ENCODE results near the gene MOB3A.

Gene MOB3A

DNA sequence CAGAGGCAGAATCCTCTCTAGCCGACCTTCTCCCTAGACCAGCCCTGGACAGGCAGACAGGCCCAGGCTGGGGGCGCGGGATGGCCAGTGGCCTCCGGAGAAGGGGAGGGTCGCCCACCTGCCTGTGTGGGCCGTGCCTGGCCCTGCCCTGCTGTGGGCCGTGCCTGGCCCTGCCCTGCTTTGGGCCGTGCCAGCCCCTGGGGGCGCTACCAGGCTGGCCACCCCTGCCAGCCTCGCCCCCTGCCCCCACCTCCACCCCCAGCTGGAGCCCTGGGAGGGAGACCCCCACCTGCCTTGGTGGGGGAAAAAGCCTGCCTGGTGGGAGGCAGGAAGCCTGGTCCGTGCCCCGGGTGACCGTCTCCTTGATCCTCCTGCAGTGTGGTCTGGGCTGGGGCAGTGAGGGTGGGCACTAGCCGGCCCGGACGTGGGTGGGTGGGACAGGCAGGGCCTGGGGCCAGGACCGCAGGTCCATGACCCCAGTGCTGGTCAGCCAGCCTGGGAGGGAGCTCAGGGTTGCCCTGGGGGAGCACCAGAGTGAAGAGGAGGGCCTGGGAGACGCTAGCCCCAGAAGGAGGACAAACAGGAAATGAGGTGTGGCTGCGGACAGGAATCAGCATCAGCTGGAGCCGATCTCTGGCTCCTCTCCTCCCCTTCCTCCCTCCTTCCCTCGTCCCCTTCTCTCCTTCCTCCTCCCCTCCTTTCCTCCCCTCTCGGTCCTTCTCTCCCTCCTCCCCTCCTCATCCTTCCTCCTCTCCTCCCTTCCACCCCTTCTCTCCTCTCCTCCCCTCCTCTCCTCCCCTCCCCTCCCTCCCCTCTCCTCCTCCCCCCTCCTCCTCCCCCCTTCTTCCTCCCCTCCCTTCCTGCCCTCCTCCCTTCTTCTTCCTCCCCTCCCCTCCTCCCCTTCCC lies 39.9 kb downstream of the MOB3A start:
- no peak for DNase-seq

DNA sequence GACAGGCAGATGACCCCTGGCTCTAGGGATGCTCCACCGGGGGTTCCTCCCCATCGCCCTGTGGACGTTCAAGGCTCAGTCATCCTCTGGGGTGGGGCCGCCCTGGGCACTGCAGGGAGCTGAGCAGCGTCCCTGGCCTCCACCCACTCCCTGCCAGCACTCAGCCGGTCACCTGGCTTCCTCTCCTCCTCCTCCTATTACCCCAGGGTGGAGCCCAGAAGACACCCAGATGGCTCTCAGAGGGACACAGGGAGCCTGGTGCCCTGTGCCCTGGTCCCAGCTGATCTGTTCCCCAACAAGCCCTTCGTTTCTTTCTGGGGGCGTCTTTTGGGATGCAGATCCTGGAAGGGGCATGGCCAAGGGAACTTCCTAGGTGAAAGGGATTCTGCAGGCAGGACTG lies 41.4 kb downstream of the MOB3A start:
- DNase-seq = no peak

DNA sequence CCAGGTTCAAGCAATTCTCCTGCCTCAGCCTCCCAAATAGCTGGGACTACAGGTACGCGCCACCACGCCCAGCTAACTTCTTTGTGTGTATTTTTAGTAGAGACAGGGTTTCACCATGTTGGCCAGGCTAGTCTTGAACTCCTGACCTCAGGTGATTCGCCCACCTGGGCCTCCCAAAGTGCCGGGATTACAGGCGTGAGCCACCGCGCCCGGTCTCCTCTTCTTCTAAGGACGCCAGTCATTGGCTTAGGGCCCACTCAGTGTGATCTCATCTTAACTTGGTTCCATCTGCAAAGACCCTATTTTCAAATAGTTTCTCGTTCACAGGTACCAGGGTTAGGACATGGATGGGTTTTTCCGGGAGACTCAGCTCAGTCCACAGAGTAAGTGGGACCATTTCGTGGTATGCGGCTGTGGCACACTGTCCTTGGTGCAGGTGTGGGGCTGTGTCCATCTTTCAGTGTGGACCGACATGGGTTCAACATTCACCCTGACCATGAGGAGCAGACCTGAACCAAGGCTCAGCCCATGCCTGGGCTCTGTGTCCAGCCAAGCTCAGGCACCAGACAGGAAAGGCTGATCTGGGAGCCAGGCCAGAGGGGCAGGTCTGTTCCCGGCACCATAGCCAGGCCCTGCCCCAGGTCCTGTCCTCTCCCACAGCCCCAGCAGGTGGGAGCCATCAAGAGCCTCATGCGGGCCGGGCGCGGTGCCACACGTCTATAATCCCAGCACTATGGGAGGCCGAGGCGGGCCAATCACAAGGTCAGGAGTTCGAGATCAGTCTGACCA lies 42.3 kb downstream of the MOB3A start:
- DNase-seq = no peak

DNA sequence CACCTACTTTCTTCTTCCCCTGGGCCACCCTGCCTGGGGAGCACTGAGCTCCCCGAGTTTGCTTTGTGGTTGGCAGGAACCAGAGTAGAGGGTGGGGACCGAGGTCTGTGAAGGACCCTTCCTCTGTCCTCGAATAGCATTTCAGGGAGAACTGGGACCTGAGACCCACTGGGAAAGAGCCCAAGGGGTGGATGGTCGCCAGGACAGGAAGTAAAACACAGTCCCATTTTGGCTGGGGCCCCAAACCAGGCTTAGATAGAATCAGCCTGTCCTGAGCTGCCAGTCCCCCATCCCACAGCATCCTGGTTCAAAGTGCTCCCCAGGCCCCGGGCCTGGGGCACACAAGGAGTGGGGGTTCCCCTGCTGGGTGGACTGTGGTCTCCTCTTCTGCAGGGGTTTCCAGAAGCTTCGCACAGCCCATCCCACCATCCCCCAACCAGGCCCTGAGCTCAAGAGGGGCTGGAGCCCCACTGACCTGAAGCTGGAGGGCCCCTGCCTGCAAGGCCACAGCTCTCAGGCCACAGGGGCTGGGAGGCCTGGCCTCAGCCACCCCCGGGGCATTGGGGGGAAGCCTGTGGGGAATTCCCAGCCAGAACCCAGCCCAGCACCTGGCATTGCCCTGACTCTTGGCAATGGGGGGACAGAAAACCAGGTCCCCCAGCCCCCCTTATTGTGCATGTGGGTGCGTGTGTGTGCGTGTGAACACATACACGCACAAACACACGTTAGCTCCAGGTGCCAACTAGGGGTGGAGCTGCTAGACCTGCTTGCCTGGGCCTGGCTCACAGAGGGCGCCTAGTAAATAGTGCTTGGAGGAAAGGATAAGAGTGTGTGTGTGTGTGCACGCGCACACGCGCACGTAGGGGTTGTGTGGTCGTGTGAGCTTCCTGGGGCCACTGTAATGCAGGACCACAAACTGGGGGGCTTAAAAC lies 44.1 kb downstream of the MOB3A start:
- no peak for DNase-seq

DNA sequence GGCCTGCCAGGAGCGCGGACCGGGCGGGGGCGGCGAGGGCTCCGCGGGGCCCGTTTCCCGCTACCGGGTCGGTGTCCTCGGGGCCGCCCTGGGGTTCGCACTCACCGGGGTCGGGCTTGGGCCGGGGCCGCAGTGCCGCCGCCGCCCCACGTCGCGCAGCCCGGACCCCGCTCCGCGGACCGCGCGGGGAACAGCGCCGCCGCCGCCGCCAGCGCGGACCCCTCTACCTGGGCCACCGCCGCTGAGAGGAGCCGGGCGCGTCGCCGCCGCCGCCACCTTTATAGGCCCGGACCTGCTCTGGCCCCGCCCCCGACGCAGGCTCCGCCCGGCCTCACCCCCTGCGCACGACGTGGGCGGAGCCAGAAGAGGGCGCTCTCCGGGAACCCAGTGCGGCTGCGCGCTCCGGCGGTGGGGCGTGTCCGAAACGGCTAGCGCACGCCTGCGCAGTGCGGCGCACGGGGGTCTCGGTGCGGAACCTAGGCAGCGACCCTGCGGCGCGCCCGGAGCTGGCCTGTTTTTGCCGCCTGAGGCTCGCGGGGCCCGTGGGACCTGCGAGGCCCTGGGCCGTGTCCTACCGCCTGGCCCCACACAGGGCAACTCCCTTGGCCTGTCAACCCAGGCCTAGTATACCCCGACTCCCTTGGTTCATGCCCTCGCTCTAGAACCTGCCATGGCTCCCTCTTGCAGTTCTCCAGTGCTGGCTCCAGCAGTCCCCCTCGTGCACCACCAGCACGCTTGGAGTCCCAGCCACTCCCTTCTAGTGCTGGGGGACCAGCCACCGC lies 44.9 kb downstream of the MOB3A start, which contains the start of gene MKNK2:
Gene MKNK2 (minus strand): TSS at position 254 of the 782 bp plus-strand sequence. CDS start 393 bp downstream, outside the sequence.
- peak; percentile 95 for DNase-seq

DNA sequence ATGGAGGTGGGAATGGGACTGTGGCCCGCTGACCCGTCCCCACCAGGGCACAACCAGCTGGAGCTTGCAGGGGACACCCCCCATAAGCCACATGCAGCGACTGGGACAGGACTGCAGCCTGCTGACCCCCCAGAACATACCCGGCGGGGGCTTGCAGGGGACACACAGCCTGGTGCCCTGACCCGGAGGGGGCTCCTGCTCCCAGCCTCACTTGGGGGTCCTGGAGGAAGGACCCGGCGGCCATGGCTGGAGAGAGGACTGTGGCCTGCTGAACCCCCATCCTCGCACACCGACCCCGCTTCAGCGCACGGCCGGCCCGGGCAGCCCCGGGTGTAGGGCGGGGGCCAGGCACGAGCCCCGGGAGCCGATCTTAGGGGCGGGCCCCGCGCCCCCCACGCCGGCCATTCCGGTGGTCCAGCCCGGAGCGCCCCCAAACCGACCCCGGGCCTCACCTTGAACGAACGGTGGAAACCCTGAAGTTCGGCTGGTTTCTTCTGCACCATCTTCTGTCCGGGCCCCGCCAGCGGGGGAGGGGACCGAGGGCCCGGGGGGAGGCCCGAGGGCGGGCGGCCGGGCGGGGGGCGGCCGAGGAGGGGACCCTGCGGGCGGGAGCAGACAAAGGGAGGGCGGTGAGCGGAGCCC lies 45.7 kb downstream of the MOB3A start:
- DNase-seq = no peak

DNA sequence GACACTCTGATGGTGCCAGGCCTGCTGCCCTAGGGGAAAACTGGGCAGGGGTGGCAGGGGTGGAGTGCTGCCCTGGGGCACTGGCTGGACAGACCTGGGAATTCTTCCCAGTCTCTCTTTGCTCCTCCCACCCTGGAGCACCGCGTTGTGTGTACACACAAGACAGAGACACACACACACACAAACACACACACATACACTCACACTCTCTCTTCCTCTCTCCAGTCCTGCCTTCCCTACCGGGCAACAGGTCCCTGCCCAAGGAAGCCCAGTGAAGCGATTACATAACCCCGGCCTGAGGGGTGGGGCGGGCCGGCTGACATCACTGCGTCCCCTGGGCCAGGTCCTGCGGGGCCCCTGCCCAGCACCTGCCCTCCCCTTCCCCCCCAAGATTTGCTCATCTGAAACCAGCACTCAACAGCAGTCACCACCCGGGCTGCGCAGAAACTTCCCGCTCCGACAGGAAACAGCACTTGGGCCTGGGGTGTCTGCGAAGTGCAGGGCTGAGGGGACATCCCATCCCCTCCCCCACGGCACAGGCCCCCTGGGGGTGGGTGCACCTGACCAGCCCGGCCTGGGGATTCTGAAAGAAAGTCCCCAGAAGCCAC lies 46.3 kb downstream of the MOB3A start:
- DNase-seq = no peak

DNA sequence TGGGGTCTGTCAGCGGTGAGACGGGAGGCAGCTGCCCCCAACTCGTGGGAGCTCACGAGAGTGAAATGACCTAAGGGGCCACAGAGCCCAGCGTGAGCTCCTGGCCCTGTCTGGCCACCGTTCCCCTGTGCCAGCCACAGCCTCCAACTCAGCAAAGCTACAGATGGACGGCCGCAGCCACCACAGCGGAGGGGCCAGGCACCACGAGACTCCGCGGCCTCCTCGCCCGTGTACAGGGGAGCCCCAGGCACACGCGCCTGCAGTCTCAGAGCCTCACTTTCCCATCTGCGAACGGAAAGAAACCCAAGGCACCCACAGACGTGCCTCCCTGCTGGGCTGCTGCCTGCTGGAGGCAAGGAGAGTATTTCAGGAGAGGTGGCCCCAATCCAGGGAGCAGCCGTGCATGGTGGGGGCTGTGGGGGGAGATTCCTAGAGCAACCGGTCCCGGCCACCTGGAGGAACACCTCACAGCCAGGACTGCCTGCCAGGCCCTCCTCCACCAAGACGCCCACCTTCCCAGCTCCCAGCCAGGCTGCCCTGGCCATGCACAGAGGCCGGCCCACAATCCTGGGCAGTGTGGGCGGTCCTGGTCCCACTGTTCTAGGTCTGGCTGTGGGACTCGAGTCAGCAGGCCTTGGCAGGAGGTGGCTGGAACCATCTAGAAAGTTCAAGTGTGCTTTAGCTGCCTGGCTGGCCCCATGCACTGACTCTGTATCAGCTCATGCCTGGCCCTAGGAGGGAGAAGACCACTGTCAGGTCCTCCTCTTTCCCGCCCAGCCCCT lies 47.0 kb downstream of the MOB3A start:
- no peak for DNase-seq

DNA sequence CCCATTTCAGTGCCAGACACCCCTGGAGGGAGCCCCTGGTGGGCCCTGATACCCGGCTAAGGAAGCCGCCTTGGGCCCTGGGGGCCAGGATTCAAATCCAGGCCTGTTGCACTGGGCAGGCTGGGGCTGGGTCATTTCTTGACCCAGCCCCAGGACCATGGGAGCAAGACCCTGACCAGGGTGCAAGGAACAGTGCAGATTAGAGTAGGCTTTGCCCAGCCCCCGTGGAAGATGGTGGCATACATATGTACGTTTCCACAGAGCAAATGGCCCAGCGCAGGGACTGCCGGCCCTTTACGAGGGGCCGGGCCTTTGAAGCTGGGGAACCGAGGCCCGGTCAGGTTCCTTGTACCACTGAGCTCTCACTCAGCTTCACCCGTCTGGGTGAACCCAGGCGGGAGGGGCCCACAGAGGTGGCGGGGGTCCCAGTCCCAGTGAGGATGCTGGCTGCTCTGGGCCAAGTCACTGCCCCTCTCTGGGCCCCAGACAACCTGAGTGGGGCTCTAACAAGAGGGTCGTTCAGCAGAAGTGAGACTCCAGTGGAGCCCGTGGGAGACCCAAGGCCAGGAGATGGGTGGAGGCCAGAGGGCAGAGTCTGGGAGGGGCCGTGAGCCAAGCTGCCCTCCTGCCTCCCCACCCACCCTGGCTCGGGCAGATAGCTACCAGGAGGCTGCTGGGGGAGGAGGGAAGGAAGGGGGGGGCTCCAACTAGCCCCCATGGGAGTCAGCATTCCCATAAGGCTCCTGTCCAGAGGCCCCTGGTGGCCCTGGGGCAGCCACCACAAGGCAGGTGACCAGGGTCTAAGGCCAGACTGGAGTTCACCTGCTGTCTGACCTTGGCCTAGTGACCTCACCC lies 47.8 kb downstream of the MOB3A start:
- no peak for DNase-seq

DNA sequence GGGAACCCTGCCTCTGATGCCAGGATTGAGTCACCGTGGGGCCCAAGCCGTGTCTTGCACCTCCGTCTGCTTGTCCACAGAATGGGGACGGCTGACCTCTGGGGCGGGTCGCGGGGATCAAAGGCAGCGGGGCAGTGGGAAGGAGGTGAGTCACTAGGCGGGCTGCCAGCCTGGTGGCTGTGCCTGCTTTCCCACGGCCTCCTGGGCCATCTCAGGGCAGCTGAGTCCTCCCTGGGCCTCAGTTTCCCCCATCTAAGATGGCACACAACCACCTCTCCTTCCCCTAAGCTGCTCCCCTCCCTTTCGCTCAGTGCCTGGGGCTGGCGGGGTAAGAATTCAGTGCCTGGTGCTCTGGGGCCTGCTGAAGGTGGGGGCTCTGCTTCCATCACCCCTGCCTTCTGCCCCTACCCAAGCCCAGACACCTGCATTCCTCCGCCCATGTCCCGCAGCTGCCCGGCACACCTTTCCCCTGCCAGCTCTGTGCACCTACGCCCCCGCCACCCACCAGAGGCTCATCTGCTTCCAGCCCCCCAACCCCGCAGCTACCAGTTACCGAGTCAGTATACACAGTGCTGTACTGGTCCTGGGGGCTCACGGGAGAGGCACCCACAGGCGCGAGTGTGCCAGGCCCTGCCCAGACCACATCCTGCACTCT lies 48.5 kb downstream of the MOB3A start:
- DNase-seq = no peak

DNA sequence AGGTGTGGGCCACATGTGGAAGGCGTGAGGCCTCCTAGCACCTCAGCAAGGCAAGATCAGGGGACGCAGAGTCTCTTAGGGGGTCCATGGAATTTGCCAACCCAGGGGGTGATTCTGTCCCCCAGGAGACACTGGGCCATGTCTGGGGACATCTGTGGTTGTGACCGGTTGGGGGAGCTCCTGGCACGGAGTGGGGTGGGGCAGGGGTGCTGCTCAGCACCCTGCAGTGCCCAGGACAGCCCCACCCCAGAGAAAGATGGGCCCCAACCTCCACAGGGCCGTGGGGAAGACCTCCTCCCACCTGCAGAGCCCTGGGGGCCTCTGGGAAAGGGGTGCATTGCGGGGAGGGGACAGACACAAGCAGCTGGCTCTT lies 49.1 kb downstream of the MOB3A start:
- DNase-seq = no peak

DNA sequence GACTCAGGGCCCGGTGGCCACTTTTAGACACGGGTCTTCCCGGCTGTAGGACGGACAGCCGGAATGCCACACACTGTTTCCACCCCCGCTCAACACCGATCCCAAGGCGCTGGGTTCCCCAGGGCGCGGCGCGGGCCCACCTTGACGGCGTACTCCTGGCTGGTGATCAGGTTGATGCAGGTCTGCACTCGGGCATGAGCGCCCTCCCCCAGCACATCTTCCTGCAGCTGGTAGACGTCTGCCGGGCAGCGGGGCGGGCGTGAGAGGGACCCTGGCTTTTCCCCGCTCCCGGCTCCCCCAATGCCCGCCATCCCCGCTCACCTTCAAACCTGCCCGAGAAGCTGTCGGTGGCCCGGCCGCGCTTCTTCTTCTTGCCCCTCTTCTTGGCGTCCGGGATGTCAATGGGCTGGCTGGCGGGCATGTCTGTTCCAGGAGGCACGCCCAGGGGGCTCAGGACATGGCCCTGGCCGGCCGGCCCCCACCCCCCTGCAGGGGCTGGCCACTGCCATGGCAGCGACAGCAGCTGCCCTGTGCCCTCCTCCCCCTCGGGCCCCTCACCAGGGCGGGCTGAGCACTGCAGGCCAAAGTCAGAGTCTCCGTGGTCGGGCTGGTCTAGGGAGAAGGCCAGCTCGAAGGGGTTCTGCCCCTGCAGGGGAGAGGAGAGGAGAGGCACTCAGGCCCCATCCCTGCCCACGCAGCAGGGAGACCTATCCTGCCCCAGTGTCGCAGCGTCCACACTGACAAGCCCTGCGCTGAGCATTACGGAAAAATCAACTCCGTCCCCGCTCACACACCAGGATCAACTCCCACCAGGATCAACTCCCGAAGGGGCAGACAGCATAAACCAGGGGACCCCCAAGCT lies 49.8 kb downstream of the MOB3A start:
- DNase-seq = no peak

DNA sequence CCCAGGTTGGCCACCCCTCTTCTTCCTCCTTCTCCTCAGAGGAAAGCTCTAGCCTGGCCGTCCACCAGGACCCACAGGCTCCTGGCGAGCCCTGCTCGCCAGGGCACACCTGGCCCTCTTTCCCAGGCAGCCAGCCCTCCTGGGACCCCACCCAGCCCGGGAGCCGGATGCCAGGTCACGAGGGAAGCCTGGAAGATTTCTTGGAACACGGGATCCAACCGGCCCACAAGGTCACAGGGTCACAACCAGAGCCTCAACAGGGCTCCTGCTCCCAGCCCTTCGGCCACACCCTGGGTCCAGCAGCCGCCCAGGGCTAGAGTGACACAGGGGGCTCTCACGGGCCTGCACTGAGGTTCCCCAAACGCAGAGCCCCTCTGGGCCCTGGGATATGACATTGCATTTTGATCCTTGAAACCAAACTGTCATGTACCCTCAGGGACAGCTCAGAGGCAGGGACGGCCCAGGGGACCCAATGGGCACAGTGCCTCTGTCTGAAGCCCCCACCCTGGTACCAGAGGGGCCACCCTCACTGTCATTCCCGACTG lies 50.6 kb downstream of the MOB3A start:
- DNase-seq = no peak

DNA sequence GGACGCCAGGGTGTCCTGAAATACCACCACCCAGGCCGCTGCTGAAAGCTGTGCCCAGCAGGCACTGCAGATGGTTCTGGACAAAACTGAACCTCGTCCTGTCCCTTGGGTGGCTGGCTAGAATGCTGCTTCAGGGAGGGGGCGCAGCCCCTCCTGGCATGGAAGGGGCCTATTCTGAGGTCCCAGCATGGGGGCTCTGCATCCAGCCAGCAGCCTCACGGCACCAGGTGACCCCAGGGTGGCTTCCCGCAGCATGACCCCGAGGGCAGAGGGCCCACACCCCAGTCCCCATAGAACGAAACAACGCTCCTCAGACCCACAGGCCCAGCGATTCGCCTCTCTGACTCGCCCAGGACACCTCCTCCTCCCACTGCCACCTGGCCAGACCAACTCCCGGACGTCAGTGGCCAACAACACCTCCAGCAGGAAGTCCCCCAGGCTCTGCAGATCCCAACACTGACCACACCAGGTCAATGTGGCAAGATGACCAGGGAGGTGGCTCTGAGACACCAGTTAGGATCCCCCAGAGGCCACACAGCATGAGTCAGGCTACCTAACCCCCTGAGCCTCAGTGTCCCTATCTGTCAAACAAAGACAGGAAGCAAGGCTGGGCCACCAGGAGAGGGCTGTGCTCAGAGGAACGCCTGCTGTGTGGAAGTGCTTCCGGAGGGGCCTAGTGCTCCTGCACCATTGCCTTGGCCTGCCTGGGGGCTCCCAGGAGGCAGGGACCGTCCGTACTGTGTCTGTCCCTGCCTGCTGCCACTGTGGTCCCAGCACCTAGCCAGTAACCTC lies 51.2 kb downstream of the MOB3A start:
- no peak for DNase-seq

DNA sequence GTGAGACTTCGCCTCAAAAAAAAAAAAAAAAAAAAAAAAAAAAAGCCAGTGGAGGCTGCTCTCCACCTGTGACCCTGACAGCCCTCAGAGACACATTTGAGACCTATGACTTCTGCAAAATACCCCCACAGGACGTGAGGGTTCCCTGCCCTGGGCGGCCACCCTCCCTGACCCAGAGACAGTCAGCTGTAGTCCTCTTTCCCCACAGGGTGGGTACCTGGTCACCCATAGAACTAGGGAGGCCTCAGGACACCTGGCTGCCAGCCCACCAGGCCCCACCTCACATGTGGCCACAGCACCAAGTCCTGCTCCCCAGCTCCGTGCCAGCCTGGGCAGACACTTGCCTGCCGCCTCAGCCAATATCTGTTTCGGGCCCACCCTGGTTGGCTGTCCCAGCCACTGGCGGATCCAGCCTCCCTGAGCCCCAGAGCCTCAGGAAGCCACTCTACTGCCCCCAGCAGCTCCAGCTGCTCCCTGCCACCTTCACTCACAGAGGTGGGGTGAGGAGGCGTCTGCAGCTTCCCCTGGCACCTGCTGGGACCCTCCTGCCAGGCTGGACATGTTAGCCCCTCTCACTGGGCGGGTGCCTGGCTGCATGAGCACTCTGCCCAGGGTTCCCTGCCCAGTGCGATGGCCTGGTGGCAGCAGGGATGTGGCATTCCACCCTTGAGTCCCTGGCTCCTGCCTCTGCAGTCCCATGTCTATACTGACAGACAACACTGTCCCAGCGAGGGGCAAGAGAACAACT lies 52.0 kb downstream of the MOB3A start:
- no peak for DNase-seq

DNA sequence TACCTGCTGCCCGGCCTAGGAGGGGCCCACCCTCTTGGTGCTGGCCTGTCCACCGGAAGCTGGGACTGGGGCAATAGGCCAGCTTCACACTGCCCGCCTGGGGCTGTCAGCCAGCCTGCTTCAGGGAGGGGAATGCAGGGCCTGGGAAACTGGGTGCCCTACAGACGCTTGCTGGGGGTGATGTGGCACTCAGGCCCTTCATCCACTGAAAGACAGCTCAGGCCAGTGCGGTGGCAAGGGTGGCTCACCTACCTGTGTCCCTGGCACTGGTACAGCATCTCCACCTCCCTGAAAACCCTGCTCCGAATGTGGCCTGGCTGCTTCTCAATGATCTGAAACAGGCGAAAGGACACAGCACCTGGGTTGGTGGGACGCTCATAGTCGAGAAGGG lies 52.9 kb downstream of the MOB3A start:
- DNase-seq = no peak

Measured in activated CD4-positive, alpha-beta T cell treated with anti-CD3 and anti-CD28 coated beads for 1 hour (primary cell).